GM21447 (cell line): Measurements from ENCODE around the gene DLX5.
A peak's percentile ranks its signal among the peaks of the same experiment; 100 is the strongest.
"Not testable (repeated sequence)": the region's sequence is repeated elsewhere in the genome, so short reads cannot be mapped to it uniquely, and the experiment has no call there.

Experiments used
- ATAC-seq: cut with Tn5 transposase; IDR thresholded peaks from one replicate; pipeline ENCODE4 v1.9.1; 2021; ENCODE audit not compliant: unreplicated experiment

DLX5 gene

GRCh38 chr7:97024209-97025129 is at the start of gene DLX5:
DLX5 (minus strand) TSS chr7:97024831; CDS start chr7:97024623, 208 bp downstream.
- no peak for ATAC-seq

GRCh38 chr7:97072025-97072424 is 47.4 kb upstream of the DLX5 start:
- not testable (repeated sequence) for ATAC-seq

- peak; percentile 72 for ATAC-seq
These were observed 40.4 kb upstream of the DLX5 start for GRCh38 chr7:97064972-97065587.

- ATAC-seq = no peak
These were observed 39.4 kb upstream of the DLX5 start for GRCh38 chr7:97064020-97064419.

GRCh38 chr7:97043281-97043680 is 18.6 kb upstream of the DLX5 start:
- no peak for ATAC-seq

- no peak for ATAC-seq
These were observed 14.9 kb upstream of the DLX5 start for GRCh38 chr7:97039374-97040065.

GRCh38 chr7:97034213-97034852 is 9.7 kb upstream of the DLX5 start:
- ATAC-seq = not testable (repeated sequence)

- ATAC-seq = peak; percentile 98
These were observed 3.0 kb upstream of the DLX5 start for GRCh38 chr7:97027427-97028234.

- no peak for ATAC-seq
These were observed 2.2 kb upstream of the DLX5 start for GRCh38 chr7:97026715-97027426.

- no peak for ATAC-seq
These were observed 1.5 kb upstream of the DLX5 start for GRCh38 chr7:97025983-97026714.

GRCh38 chr7:97025130-97025499 is 484 bp upstream of the DLX5 start:
- no peak for ATAC-seq

- ATAC-seq = no peak
These were observed 1.9 kb downstream of the DLX5 start for GRCh38 chr7:97022491-97023306.

- ATAC-seq = no peak
These were observed 2.7 kb downstream of the DLX5 start for GRCh38 chr7:97021747-97022490.

GRCh38 chr7:97020996-97021746 is 3.5 kb downstream of the DLX5 start:
- ATAC-seq = no peak

GRCh38 chr7:97020601-97020995 is 4.0 kb downstream of the DLX5 start:
- no peak for ATAC-seq

- ATAC-seq = no peak
These were observed 4.9 kb downstream of the DLX5 start for GRCh38 chr7:97019710-97020225.
